Measurements from ENCODE around the gene SLC15A2.

Gene SLC15A2

GRCh38 chr3:121895736-121896135, 1.5 kb downstream of the SLC15A2 start:
- TF ChIP-seq, protein P1, sequence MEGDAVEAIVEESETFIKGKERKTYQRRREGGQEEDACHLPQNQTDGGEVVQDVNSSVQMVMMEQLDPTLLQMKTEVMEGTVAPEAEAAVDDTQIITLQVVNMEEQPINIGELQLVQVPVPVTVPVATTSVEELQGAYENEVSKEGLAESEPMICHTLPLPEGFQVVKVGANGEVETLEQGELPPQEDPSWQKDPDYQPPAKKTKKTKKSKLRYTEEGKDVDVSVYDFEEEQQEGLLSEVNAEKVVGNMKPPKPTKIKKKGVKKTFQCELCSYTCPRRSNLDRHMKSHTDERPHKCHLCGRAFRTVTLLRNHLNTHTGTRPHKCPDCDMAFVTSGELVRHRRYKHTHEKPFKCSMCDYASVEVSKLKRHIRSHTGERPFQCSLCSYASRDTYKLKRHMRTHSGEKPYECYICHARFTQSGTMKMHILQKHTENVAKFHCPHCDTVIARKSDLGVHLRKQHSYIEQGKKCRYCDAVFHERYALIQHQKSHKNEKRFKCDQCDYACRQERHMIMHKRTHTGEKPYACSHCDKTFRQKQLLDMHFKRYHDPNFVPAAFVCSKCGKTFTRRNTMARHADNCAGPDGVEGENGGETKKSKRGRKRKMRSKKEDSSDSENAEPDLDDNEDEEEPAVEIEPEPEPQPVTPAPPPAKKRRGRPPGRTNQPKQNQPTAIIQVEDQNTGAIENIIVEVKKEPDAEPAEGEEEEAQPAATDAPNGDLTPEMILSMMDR (IDR thresholded peaks at IDR 0.05; ENCODE audit: low read length, missing control alignments) = no peak
- DNase-seq (ENCODE audit: low read depth) = no peak
- H3K4me3 ChIP-seq (replicated peaks; ENCODE audit: low read depth, low read length) = no peak overlapping the region

DNA sequence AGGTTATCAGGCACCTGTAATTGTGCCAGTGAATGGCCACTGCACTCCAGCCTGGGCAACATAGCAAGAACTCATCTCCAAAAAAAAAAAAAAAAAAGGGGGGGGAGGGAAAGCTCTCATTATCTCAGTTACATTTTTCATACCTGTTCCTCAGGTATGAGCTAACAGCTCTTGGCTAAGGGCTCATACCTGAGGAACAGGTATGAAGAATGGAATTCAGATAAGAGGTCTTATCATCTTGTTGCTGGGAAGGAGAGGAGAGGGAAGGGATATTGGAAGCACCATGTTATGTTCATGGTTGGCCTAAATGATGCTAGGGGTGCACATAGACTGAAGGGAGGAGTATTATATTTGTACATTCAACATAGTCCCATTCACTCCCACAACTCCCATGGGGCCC, 2.6 kb downstream of the SLC15A2 start:
- TF ChIP-seq, protein P1 (IDR thresholded peaks at IDR 0.05; ENCODE audit: low read length, missing control alignments) = no peak
- DNase-seq (ENCODE audit: low read depth) = no peak
- no peak overlapping the region for H3K4me3 ChIP-seq (replicated peaks; ENCODE audit: low read depth, low read length)

DNA sequence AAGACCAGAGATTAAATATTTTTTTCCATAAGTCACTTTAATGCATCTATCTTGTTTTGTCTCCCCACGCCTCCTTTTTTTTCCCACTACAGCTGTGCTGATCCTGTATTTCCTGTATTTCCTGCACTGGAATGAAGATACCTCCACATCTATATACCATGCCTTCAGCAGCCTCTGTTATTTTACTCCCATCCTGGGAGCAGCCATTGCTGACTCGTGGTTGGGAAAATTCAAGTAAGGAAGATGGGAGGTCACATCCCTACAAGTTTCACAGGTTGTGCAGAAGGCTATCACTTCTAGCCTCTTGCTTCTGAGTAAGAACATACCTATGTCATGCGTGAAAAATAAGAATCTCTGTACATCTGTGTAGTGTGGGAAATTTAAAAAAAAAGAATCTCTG, 3.1 kb downstream of the SLC15A2 start:
- DNase-seq (ENCODE audit: low read depth) = no peak
- no peak overlapping the region for H3K4me3 ChIP-seq (replicated peaks; ENCODE audit: low read depth, low read length)
- TF ChIP-seq, protein P1 (IDR thresholded peaks at IDR 0.05; ENCODE audit: low read length, missing control alignments) = no peak

- no peak overlapping the region for H3K4me3 ChIP-seq (replicated peaks; ENCODE audit: low read depth, low read length)
- TF ChIP-seq, protein P1 (IDR thresholded peaks at IDR 0.05; ENCODE audit: low read length, missing control alignments) = no peak
- no peak for DNase-seq (ENCODE audit: low read depth)
Measured at GRCh38 chr3:121913305-121913990, 19.2 kb downstream of the SLC15A2 start.

DNA sequence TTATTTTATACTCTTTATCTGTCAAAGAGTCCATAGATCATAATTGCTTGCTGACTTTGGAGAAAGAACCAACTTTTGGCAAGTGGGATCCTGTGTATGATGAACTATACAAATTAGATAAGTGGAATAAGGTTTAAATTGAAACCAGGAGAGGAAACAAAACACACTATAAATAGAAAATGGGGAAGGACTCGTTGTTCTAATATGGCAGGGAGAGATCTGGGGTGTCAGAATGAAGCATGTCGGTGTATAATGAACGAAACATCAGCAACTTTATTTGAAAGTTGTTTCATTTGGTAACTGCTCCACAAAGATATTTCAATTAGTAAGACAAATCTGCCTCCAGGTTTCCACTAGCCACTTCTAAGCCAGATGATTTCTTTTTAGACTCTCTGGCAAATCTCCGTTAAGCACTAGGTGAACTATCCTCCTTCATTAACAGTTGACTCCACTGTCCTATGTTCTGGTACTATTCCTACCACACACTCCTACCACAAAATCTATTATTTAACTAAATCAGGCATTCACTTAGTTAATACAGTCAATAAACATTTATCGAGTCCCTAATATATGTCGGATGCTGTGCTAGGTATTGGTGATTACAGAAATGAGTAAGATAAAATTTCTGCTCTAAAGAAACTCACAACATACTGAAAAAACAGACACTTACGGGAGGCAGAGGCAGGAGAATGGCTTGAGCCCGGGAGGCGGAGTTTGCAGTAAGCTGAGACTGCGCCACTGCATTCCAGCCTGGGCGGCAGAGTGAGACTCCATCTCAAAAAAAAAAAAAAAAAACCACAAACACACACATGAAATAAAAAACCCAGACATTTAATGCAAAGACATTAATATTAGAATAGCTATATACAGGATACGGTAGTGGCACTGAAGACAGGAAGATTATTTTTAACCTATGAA, 20.1 kb downstream of the SLC15A2 start:
- TF ChIP-seq, protein P1 (IDR thresholded peaks at IDR 0.05; ENCODE audit: low read length, missing control alignments) = no peak
- DNase-seq (ENCODE audit: low read depth) = no peak
- no peak overlapping the region for H3K4me3 ChIP-seq (replicated peaks; ENCODE audit: low read depth, low read length)

DNA sequence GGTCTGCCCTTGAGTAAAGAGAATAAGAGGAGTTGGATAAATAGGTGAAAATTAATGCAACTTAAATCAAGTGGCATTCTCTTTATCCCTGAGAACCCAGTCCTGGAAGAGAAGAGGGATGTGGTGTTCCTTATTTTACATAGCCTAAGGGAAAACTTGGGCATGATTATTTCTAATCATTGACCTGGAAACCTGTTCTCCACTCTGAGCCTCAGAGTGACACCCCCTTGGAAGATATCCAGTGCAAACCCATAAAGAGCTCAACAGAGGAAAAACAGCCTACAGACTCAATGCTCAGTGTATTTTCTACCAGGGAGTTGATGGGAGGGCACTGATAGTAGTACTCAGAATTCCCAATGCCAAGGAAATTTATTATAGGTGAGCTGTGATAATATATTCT, 22.0 kb downstream of the SLC15A2 start:
- H3K4me3 ChIP-seq (replicated peaks; ENCODE audit: low read depth, low read length) = no peak overlapping the region
- TF ChIP-seq, protein P1 (IDR thresholded peaks at IDR 0.05; ENCODE audit: low read length, missing control alignments) = no peak
- DNase-seq (ENCODE audit: low read depth) = no peak

Measured in fibroblast of pulmonary artery (primary cell).